Activated CD4-positive, alpha-beta T cell treated with anti-CD3 and anti-CD28 coated beads, Interleukin-2, amount 10 ng/mL, durations not matched to agents 24 days and 14 days (primary cell): ENCODE data around the gene MMUT. TPM values are rescaled to one million over a fixed set of nuclear protein-coding genes. Genes with fewer than 3 reads are reported as not detected.

Experiments used
- DNase-seq: peaks from one replicate; pipeline ENCODE4 v3.0.0; 2022
- H3K27ac Mint-ChIP-seq: one replicate; pipeline ENCODE4 v1.8.0; 2022; ENCODE audit warnings: mild to moderate bottlenecking, mixed read lengths
- H3K27me3 Mint-ChIP-seq: one replicate; pipeline ENCODE4 v1.8.0; 2022; ENCODE audit warnings: mixed read lengths
- H3K36me3 Mint-ChIP-seq: one replicate; pipeline ENCODE4 v1.8.0; 2022; ENCODE audit warnings: low read depth, mild to moderate bottlenecking, mixed read lengths
- H3K4me1 Mint-ChIP-seq: one replicate; pipeline ENCODE4 v1.8.0; 2021; ENCODE audit warnings: mixed read lengths
- H3K4me3 Mint-ChIP-seq: one replicate; pipeline ENCODE4 v1.8.0; 2022; ENCODE audit warnings: mild to moderate bottlenecking, moderate library complexity, mixed read lengths
- H3K9me3 Mint-ChIP-seq: one replicate; pipeline ENCODE4 v1.8.0; 2021; ENCODE audit warnings: mixed read lengths
- intact Hi-C: fragments of 100-400 bp; cut with micrococcal nuclease; formaldehyde crosslinking; loops from one replicate; pipeline ENCODE4 v1.15.1; 2023
- total RNA-seq: library from RNA; stranded (reverse); gene quantifications from 2 replicates; pipeline ENCODE4 v1.2.3, GENCODE V29; 2022

MMUT gene
- total RNA-seq, 1 donor from 2014 or later, result 12.4 TPM

DNA sequence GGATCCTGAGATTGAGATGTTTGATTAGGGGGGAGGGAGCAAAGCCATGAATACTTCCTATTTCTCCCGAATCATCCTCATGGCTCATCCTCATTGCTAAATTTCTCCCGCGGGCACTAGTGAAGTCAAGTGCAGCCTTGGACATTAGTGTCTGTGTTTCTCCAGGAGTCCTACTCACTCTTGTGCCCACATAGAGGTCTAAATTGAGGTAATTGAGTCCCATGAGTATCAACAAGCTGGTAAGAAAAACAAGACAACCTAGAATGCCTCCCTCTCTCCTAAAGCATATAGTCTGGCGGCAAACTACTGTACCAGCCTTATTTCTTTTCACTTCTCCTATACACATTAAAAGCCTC, 537 bp upstream of the MMUT start:
- Mint-ChIP-seq H3K9me3 (no peaks in the 10 kb centered on the region), H3K27ac (peak overlapping the region; percentile 92), H3K36me3 (peaks cover 6% of the 10 kb centered on the region), H3K4me1 (peaks cover 47% of the 10 kb centered on the region), H3K27me3 (no peaks in the 10 kb centered on the region), H3K4me3 (peak overlapping the region; percentile 96)
- intact Hi-C loops, result loop anchor here (2.0 kb wide), 1 partner anchor 87 kb away; the partner anchor contains the start of gene C6orf141
- DNase-seq, result no peak

DNA sequence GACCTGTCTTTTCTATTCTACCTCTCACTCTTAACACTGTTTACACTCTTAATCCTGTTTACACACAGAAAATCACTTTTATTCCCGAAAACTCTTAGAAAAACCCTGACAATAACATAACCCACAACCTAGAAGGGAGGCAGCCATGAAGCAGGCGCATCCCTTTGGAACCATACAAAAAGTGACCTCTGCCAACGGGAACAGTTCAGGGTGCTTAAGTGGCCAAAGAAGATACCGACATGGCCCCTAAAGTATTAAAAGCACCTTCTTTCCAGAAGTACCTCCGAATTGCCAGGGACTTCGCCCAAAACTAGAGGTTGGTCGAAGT, 490 bp downstream of the MMUT start:
- H3K9me3 Mint-ChIP-seq, result no peaks in the 10 kb centered on the region
- peak overlapping the region; percentile 96 for H3K4me3 Mint-ChIP-seq
- no peak for DNase-seq
- peaks cover 6% of the 10 kb centered on the region for H3K36me3 Mint-ChIP-seq
- no peaks in the 10 kb centered on the region for H3K27me3 Mint-ChIP-seq
- H3K4me1 Mint-ChIP-seq, result peaks cover 43% of the 10 kb centered on the region
- intact Hi-C loops, result loop anchor here (2.0 kb wide), 1 partner anchor 88 kb away; the partner anchor contains the start of gene C6orf141
- H3K27ac Mint-ChIP-seq, result peak overlapping the region; percentile 92

DNA sequence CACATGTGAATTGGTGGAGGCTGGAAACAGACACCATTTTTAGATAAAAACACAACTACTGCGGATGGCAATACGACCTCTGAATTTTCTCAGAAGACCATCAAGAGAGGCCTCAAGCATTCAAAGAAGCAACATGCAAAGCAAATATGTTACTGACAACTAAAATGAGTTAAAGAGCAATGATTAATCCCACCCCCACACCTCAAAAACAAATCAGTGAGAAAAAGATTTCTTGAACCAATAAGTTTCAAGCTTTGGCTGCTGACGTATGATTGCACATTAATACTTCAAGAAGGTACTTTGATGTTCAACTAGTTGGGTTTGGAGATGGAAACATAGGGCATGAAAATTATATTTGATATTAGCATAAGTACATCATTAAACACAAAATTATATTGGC, 982 bp downstream of the MMUT start:
- Mint-ChIP-seq H3K27me3 (no peaks in the 10 kb centered on the region), H3K9me3 (no peaks in the 10 kb centered on the region), H3K36me3 (peaks cover 8% of the 10 kb centered on the region), H3K27ac (peak overlapping the region; percentile 92), H3K4me3 (peak overlapping the region; percentile 96), H3K4me1 (peaks cover 43% of the 10 kb centered on the region)
- intact Hi-C loops, result loop anchor here (2.0 kb wide), 1 partner anchor 89 kb away; the partner anchor contains the start of gene C6orf141
- DNase-seq, result no peak

DNA sequence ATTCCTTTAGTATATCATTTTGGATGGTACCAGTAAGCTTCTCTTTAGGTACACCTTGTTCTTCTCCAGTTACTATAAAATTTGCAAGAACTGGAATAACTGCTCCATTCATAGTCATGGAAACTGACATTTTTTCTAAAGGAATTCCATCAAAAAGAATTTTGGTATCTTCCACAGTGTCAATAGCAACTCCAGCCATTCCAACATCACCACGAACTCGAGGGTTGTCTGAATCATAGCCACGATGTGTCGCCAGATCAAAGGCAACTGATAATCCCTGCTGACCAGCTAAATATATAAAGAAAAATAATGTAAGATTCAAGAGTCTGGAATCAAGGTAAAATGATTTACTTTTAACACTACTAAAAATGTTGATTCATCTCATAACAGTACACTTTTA, 5.3 kb downstream of the MMUT start:
- Mint-ChIP-seq H3K27ac (no peak overlapping the region), H3K9me3 (no peaks in the 10 kb centered on the region), H3K4me3 (no peak overlapping the region), H3K4me1 (peaks cover 27% of the 10 kb centered on the region), H3K36me3 (peaks cover 15% of the 10 kb centered on the region), H3K27me3 (no peaks in the 10 kb centered on the region)
- intact Hi-C loops, result no loop called here
- DNase-seq, result no peak

DNA sequence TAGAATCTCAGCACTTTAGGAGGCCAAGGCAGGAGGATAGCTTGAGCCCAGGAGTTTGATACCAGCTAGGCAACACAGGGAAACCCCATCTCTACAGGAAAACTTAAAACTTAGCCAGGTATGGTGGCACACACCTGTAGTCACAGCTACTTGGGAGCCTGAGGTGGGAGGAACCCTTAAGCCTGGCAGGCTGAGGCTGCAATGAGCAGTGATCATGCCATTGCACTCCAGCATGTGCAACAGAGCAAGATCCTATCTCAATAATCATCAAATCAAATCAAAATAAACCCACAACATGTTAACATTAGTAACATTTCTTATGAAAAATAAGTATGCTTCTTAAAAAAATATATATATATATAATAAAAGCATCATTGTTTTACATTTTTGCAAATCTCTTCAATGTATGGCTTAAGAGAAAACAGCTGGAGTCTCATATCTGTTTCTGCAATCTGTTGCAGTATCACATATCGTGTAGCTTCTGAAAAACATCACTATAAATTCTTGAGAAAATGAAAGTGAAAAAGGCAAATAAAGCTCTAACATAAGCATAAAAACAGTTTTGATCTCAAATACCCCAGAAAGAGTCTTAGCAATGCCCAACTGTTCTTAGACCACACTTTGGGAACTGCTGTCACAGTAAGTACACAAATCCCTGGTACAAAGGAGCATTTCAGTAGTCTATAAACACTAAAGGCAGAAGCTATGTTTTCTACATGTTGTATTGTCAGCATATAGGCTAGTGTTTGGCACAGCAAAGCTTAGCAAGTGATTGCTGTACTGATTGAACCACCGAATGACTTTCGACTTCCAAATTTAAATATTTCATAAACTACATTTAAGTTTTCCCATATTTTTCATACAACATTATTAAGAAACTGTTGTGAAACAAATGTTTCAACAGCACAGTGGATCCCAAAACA, 8.0 kb downstream of the MMUT start:
- no peak overlapping the region for H3K4me3 Mint-ChIP-seq
- no peaks in the 10 kb centered on the region for H3K27me3 Mint-ChIP-seq
- peak overlapping the region; percentile 58 for H3K27ac Mint-ChIP-seq
- H3K4me1 Mint-ChIP-seq, result peaks cover 12% of the 10 kb centered on the region
- DNase-seq, result no peak
- intact Hi-C loops, result no loop called here
- H3K9me3 Mint-ChIP-seq, result no peaks in the 10 kb centered on the region
- H3K36me3 Mint-ChIP-seq, result peaks cover 21% of the 10 kb centered on the region

DNA sequence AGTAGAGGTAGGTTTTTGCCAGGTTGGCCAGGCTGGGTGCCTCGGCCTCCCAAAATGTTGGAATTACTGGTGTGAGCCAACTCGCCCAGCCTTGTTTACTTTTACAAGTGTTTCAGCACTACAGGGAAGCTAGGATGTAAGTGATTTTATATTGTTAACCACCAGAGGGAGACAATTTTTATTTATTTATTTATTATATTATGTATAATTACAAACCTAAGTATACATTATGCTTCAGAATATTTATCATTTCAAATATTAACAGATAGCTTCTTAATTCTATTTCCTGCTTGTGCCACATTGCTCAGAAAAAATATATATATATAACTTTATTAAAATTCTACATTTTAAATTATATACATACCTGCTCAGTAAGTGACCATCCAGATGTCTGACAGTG, 9.8 kb downstream of the MMUT start:
- no peak overlapping the region for H3K4me3 Mint-ChIP-seq
- H3K36me3 Mint-ChIP-seq, result peaks cover 18% of the 10 kb centered on the region
- DNase-seq, result no peak
- intact Hi-C loops, result no loop called here
- no peaks in the 10 kb centered on the region for H3K9me3 Mint-ChIP-seq
- H3K4me1 Mint-ChIP-seq, result peaks cover 5% of the 10 kb centered on the region
- H3K27ac Mint-ChIP-seq, result no peak overlapping the region
- no peaks in the 10 kb centered on the region for H3K27me3 Mint-ChIP-seq

DNA sequence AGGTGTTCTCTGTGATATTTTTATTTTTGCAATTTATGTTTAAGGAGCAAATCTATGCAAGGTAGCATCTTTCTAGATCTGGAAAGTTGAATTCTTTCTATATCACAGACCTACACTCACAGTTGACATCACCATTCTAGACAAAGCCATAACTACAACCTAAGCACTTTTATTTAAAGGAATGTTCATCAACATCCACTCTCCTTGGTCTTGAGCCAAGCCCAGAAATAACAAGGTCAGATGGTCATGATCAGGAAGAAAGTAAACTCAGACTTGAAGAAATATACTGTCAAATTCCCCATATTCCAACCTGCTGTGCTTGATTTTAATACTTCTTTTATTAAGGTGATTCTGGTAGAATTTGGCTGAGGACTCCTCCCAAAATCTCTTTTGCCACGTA, 32.2 kb downstream of the MMUT start:
- Mint-ChIP-seq H3K4me3 (no peak overlapping the region), H3K4me1 (no peaks in the 10 kb centered on the region), H3K27ac (no peak overlapping the region), H3K9me3 (no peaks in the 10 kb centered on the region), H3K36me3 (peaks cover 19% of the 10 kb centered on the region), H3K27me3 (no peaks in the 10 kb centered on the region)
- intact Hi-C loops, result no loop called here
- no peak for DNase-seq

DNA sequence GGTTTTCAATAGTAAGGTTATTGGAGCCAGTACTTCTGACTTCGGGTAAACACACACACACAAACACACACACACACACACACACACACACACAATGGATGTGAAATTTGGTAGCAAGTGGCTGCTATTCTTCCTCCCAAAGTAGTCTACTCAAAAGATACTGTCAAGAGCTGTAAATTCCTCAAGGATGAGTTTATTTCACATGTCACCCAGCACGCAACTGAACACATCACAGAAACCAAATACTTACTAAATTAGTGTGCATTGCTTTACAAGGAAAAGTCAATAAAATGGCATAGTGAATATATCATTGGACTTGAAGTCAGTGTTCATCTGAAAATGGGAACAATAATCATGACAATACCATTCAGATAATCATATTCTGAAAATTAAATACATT, 32.9 kb downstream of the MMUT start:
- no peaks in the 10 kb centered on the region for H3K4me1 Mint-ChIP-seq
- intact Hi-C loops, result no loop called here
- no peaks in the 10 kb centered on the region for H3K27me3 Mint-ChIP-seq
- no peak overlapping the region for H3K27ac Mint-ChIP-seq
- peaks cover 12% of the 10 kb centered on the region for H3K36me3 Mint-ChIP-seq
- no peaks in the 10 kb centered on the region for H3K9me3 Mint-ChIP-seq
- no peak for DNase-seq
- no peak overlapping the region for H3K4me3 Mint-ChIP-seq

DNA sequence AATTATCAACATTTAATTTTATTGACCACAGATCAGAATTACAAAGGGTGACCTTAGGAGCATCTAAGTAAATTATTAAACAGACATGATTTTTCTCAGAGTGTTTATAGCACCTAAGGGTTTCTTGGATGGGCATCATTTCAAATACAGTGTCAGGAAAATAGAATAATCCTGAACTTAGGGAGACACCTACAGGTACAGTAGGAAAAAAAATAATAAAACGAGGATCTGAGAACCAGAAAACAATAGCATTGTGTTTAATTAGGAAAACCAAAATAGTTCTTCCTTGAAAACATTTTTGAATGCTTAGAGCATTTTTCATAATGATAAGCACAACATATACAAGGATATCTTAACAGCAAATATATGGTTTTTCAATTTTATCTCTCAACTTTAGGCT, 39.2 kb downstream of the MMUT start:
- no peak for DNase-seq
- H3K27ac Mint-ChIP-seq, result no peak overlapping the region
- intact Hi-C loops, result no loop called here
- no peak overlapping the region for H3K4me3 Mint-ChIP-seq
- no peaks in the 10 kb centered on the region for H3K4me1 Mint-ChIP-seq
- no peaks in the 10 kb centered on the region for H3K9me3 Mint-ChIP-seq
- H3K27me3 Mint-ChIP-seq, result peaks cover 10% of the 10 kb centered on the region
- H3K36me3 Mint-ChIP-seq, result no peaks in the 10 kb centered on the region

DNA sequence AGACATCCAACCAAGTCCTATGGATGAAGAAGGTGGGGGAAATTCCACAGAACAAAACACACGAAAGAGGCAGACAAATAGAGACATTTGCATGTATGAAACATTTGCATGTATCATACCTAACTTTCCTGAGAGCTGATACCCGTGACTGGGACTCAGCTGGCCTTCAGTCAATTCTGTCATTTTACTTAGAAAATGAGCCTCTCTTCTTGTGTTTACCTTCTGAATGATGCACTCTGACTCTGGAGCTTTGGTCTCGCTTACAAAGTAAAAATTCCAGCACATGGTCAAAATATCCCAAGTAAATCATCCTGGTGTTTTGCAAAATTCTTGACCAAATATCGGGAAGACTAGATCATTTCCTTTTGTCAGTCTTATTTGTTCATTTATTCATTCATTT, 46.9 kb downstream of the MMUT start:
- H3K27me3 Mint-ChIP-seq, result peaks cover 13% of the 10 kb centered on the region

DNA sequence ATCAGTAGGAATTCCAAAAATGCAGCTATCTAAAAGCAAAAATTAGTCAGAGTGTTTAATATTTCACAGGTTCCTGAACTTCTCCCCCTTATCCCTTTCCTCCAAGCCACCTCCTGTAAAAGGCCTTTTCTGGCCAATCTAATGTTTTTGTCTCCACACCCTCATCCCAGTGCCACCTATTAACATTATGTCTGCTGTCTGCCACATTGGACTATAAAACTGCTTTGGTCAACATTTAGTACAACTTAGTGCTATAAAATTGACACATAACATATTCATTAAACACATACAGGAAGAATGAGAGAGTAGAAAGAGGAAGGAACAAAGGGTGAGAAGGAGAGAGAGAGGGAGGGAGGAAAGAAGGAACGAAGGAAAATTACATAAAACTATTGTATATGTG, 47.7 kb downstream of the MMUT start:
- DNase-seq, result no peak
- no peak overlapping the region for H3K27ac Mint-ChIP-seq
- H3K36me3 Mint-ChIP-seq, result no peaks in the 10 kb centered on the region
- H3K4me3 Mint-ChIP-seq, result no peak overlapping the region
- intact Hi-C loops, result no loop called here
- peaks cover 8% of the 10 kb centered on the region for H3K27me3 Mint-ChIP-seq
- H3K4me1 Mint-ChIP-seq, result no peaks in the 10 kb centered on the region
- no peaks in the 10 kb centered on the region for H3K9me3 Mint-ChIP-seq

More for the DNA sequence above, 46.9 kb downstream of the MMUT start:
- H3K4me1 Mint-ChIP-seq, result no peaks in the 10 kb centered on the region
- no peak overlapping the region for H3K4me3 Mint-ChIP-seq
- no peaks in the 10 kb centered on the region for H3K9me3 Mint-ChIP-seq
- intact Hi-C loops, result no loop called here
- H3K27ac Mint-ChIP-seq, result no peak overlapping the region
- DNase-seq, result no peak
- no peaks in the 10 kb centered on the region for H3K36me3 Mint-ChIP-seq

DNA sequence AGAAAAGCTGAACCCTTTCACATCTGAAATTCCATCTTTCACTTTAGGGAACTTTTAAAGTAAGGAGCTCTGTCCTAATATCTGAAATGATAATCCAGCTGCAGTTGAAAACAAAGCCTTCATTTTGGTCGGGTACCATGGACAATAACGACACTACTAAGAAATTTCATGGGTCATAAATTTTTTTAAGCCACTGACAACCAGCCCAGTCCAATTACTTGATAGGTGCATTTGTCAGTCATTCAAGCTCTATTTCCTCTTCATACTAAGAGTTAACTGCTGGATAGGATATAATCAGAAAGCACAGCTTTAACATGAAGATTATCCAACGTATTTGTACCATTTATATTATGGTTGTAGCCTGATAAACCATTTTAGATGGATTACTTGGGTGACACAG, 52.5 kb downstream of the MMUT start:
- peaks cover 3% of the 10 kb centered on the region for H3K27me3 Mint-ChIP-seq
- intact Hi-C loops, result loop anchor here (2.0 kb wide), 1 partner anchor 1622 kb away; no protein-coding TSS in a partner anchor
- no peaks in the 10 kb centered on the region for H3K4me1 Mint-ChIP-seq
- no peak for DNase-seq
- no peaks in the 10 kb centered on the region for H3K9me3 Mint-ChIP-seq
- no peaks in the 10 kb centered on the region for H3K36me3 Mint-ChIP-seq
- H3K27ac Mint-ChIP-seq, result no peak overlapping the region
- H3K4me3 Mint-ChIP-seq, result no peak overlapping the region

DNA sequence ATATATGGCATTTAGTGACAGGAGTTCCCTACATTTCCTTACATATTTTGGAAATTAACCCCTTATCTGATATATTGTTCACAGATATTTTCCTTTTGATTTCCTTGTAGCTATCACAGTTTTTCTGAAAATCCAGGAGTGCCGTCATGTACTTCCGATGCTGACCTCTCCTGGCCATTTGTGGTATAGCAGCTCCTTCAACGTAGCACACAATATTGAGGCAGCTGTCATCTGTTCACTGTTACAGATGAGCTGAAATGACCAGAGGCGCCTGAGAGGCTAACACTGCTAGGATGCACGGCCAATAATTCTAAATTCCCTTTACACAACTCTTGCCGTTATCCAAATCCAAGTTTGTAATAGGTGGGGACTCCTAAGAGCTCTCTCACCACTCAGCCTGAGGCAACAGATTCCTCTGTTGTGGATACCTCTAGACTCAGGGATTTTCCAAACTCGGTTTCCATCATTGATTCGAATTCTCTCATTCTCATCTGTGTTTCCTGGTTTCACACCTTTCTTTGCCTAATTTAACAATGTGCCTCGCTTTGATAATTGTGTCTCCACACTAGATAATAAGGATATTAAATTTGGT, 53.0 kb downstream of the MMUT start:
- Mint-ChIP-seq H3K4me3 (no peak overlapping the region), H3K27ac (no peak overlapping the region), H3K27me3 (peaks cover 2% of the 10 kb centered on the region), H3K4me1 (no peaks in the 10 kb centered on the region), H3K9me3 (no peaks in the 10 kb centered on the region), H3K36me3 (no peaks in the 10 kb centered on the region)
- intact Hi-C loops, result loop anchor here (2.0 kb wide), 1 partner anchor 1621 kb away; no protein-coding TSS in a partner anchor
- DNase-seq, result peak; percentile 86

DNA sequence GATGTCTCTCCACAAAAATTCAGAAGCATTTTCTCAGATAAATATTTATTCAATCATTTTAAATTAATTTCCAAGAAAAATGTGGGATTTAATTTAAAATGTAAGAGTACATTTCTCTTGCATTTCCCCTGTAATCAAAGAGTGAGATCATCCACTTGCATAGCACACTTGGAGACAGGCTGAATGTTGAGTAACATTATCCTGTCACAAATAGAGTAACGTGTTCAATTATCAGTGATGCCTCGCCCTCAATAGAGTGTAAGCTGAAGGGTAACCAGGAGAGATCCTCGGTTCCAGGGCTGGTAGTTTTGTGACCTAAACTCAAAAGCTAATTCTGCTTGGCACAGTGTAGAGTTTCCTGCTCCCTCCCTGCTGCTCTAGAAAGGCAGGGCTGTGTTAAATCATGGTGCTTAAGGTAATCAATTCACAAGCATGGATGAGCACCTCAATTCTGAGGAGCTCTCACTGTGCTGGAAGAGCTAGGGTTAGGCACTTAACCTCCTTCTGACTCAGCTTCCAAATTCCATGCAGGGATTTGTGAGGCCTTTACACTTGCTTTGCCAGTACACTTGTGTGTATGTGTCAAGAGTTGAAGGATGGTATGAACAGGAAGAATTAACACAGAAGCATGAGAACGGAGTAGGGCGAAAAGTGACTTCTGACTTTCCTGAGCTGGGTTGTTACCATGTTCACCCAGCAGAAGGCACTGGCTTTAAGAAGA, 56.6 kb downstream of the MMUT start:
- Mint-ChIP-seq H3K27me3 (no peaks in the 10 kb centered on the region), H3K36me3 (no peaks in the 10 kb centered on the region), H3K9me3 (no peaks in the 10 kb centered on the region), H3K4me3 (no peak overlapping the region), H3K4me1 (no peaks in the 10 kb centered on the region), H3K27ac (no peak overlapping the region)
- intact Hi-C loops, result no loop called here
- DNase-seq, result no peak
